ENCODE data around the gene NUP153.

DNA sequence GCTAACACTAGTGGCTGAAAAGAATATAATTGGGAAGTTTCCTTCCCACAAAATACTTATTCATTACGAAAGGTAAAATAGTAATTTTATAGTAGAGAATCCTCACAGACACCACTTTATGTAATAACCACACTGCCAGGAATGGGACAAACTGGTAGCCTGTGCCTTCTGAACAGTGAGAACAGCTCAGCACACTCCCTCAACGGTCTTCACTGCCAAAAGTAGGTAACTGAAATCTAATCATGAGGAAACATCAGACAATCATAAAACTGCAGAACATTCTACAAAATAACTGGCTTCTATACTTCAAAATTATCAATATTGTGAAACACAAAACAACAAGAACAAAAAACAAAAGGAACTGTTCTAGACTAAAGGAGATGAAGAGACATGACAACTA lies 44.1 kb downstream of the NUP153 start:
- TF ChIP-seq EZH2 (IDR thresholded peaks at IDR 0.05; ENCODE audit: borderline replicate concordance, low read depth, low read length, poor library complexity, severe bottlenecking), result no peak
- TF ChIP-seq, protein P1, sequence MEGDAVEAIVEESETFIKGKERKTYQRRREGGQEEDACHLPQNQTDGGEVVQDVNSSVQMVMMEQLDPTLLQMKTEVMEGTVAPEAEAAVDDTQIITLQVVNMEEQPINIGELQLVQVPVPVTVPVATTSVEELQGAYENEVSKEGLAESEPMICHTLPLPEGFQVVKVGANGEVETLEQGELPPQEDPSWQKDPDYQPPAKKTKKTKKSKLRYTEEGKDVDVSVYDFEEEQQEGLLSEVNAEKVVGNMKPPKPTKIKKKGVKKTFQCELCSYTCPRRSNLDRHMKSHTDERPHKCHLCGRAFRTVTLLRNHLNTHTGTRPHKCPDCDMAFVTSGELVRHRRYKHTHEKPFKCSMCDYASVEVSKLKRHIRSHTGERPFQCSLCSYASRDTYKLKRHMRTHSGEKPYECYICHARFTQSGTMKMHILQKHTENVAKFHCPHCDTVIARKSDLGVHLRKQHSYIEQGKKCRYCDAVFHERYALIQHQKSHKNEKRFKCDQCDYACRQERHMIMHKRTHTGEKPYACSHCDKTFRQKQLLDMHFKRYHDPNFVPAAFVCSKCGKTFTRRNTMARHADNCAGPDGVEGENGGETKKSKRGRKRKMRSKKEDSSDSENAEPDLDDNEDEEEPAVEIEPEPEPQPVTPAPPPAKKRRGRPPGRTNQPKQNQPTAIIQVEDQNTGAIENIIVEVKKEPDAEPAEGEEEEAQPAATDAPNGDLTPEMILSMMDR (conservative IDR thresholded peaks at IDR 0.05; ENCODE audit: low read depth, low read length), result no peak

Data from A673 (cell line).